ENCODE results near the gene OPRD1. TPM values are rescaled to one million over a fixed set of nuclear protein-coding genes. Genes with fewer than 3 reads are reported as not detected.
"Not testable (repeated sequence)": the region's sequence is repeated elsewhere in the genome, so short reads cannot be mapped to it uniquely, and the experiment has no call there.

OPRD1 gene
- polyA plus RNA-seq, 1 of the 3 experiments (the other 2 are of a cell fraction), result 0.07 TPM

- TF ChIP-seq, protein P1, sequence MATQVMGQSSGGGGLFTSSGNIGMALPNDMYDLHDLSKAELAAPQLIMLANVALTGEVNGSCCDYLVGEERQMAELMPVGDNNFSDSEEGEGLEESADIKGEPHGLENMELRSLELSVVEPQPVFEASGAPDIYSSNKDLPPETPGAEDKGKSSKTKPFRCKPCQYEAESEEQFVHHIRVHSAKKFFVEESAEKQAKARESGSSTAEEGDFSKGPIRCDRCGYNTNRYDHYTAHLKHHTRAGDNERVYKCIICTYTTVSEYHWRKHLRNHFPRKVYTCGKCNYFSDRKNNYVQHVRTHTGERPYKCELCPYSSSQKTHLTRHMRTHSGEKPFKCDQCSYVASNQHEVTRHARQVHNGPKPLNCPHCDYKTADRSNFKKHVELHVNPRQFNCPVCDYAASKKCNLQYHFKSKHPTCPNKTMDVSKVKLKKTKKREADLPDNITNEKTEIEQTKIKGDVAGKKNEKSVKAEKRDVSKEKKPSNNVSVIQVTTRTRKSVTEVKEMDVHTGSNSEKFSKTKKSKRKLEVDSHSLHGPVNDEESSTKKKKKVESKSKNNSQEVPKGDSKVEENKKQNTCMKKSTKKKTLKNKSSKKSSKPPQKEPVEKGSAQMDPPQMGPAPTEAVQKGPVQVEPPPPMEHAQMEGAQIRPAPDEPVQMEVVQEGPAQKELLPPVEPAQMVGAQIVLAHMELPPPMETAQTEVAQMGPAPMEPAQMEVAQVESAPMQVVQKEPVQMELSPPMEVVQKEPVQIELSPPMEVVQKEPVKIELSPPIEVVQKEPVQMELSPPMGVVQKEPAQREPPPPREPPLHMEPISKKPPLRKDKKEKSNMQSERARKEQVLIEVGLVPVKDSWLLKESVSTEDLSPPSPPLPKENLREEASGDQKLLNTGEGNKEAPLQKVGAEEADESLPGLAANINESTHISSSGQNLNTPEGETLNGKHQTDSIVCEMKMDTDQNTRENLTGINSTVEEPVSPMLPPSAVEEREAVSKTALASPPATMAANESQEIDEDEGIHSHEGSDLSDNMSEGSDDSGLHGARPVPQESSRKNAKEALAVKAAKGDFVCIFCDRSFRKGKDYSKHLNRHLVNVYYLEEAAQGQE (IDR thresholded peaks at IDR 0.05; ENCODE audit: low read depth, low read length), result no peak
- TF ChIP-seq MEF2A (IDR thresholded peaks at IDR 0.05; ENCODE audit: borderline replicate concordance, low read depth), result no peak
- no peak for TF ChIP-seq SMC3 (IDR thresholded peaks at IDR 0.05; ENCODE audit: low read depth, low read length)
- TF ChIP-seq NFIC (IDR thresholded peaks at IDR 0.05; ENCODE audit: borderline replicate concordance), result no peak
- TF ChIP-seq FOSL2 (IDR thresholded peaks at IDR 0.05; ENCODE audit: borderline replicate concordance, low read depth), result no peak
- no peak for TF ChIP-seq GABPA (IDR thresholded peaks at IDR 0.05; ENCODE audit: low read depth)
- no peak for TF ChIP-seq JUND (IDR thresholded peaks at IDR 0.05)
- no peak for TF ChIP-seq TCF12 (IDR thresholded peaks at IDR 0.05)
- TF ChIP-seq RFX5 (IDR thresholded peaks at IDR 0.05; ENCODE audit: low read length), result no peak
Observed at GRCh38 chr1:28853093-28853742, 41.2 kb downstream of the OPRD1 start (continued).

DNA sequence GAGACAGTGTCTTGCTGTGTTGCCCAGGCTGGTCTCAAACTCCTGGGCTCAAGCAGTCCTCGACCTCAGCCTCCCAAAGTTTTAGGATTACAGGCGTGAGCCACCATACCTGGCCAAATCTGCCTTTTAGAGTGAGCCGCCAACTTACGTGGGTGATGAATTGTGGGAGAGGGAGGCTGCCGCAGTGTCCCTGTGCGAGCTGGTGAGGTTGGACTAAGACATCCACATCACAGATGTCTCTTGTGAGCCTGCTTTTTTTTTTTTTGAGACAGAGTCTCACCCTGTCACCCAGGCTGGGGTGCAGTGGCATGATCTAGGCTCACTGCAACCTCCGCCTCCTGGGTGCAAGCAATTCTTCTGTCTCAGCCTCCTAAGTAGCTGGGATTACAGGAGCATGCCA lies 42.4 kb downstream of the OPRD1 start:
- H3K9me2 ChIP-seq; H3K4me2 ChIP-seq; H3K9ac ChIP-seq; POLR2A ChIA-PET; H4K20me1 ChIP-seq (ENCODE audit: insufficient read depth); DNase-seq; H3K27me3 ChIP-seq (ENCODE audit: insufficient read depth); H3K4me1 ChIP-seq (ENCODE audit: control insufficient read depth in 1 of 2, insufficient read depth in 2 of 2, low read depth in 1 of 2, low read length in 1 of 2); H3K36me3 ChIP-seq (replicated peaks in 1 of 2; ENCODE audit: control insufficient read depth in 1 of 2, insufficient read depth in 2 of 2, low read length in 1 of 2); H3K79me2 ChIP-seq (ENCODE audit: insufficient read depth); H2AFZ ChIP-seq (ENCODE audit: low read depth); H3F3A ChIP-seq (replicated peaks; ENCODE audit: insufficient read depth); H3K9me3 ChIP-seq; H3K4me3 ChIP-seq (ENCODE audit: low read depth in 2 of 2, low read length in 1 of 2); H3K27ac ChIP-seq (ENCODE audit: low read depth in 2 of 2, low read length in 1 of 2): not testable (repeated sequence)
- WGBS (ENCODE audit: low lambda C conversion rate), result 74% methylated on average over 7 of the region's 7 CpGs
- CTCF ChIA-PET, result interaction anchor here (0.6 to 1.7 kb wide), 4 partner anchors 9 to 60 kb away, joined by 3 to 6 read pairs (median 4); no protein-coding TSS in a partner anchor

DNA sequence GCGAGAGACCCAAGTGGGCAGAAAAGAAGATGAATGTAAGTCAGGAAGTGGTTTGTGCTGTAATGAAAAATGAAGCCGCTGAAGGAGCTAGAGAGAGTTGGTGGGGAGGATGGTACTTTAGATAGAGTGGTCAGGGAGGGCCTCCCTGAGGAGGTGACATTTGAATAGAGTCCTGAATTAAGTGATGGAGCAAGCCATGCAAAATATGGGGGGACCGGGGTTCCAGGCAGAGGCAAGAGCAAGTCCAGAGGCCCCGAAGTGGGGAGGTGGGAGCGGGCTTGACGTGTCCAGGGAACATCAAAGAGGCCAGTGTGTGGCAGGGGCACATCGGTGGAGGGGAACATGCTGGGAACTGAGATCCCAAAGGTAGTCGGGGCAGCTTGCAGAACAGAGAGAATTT lies 43.1 kb downstream of the OPRD1 start:
- Histone ChIP-seq H3K9me2 (no peaks in the 10 kb centered on the region), H3K9ac (no peak overlapping the region), H3K79me2 (ENCODE audit: insufficient read depth) (no peaks in the 10 kb centered on the region), H3F3A (replicated peaks; ENCODE audit: insufficient read depth) (no peaks in the 10 kb centered on the region), H3K4me1 (ENCODE audit: control insufficient read depth in 1 of 2, insufficient read depth in 2 of 2, low read depth in 1 of 2, low read length in 1 of 2) (no peaks in the 10 kb centered on the region; a peak in 1 of 4 replicates), H3K36me3 (replicated peaks in 1 of 2; ENCODE audit: control insufficient read depth in 1 of 2, insufficient read depth in 2 of 2, low read length in 1 of 2) (no peaks in the 10 kb centered on the region), H3K27me3 (ENCODE audit: insufficient read depth) (no peaks in the 10 kb centered on the region), H3K9me3 (no peaks in the 10 kb centered on the region), H2AFZ (ENCODE audit: low read depth) (no peak overlapping the region), H3K4me2 (no peak overlapping the region), H4K20me1 (ENCODE audit: insufficient read depth) (no peaks in the 10 kb centered on the region), H3K27ac (ENCODE audit: low read depth in 2 of 2, low read length in 1 of 2) (no peak overlapping the region), H3K4me3 (ENCODE audit: low read depth in 2 of 2, low read length in 1 of 2) (no peak overlapping the region)
- CTCF ChIA-PET, result interaction anchor here (0.8 to 1.7 kb wide), 2 partner anchors 9 to 22 kb away, joined by 3 to 6 read pairs; no protein-coding TSS in a partner anchor
- DNase-seq, result no peak
- WGBS (ENCODE audit: low lambda C conversion rate), result 84% methylated on average over 8 of the region's 8 CpGs
- POLR2A ChIA-PET, result interaction anchor here (0.9 kb wide), 1 partner anchor 8 kb away, joined by 3 read pairs; no protein-coding TSS in a partner anchor
- TF ChIP-seq GABPA (IDR thresholded peaks at IDR 0.05; ENCODE audit: low read depth) (no peak), TCF12 (IDR thresholded peaks at IDR 0.05) (no peak), IRF3 (IDR thresholded peaks at IDR 0.05; ENCODE audit: low read depth, low read length) (no peak), SMC3 (IDR thresholded peaks at IDR 0.05; ENCODE audit: low read depth, low read length) (no peak), USF2 (IDR thresholded peaks at IDR 0.05; ENCODE audit: borderline replicate concordance, low read depth, low read length) (no peak), MEF2A (IDR thresholded peaks at IDR 0.05; ENCODE audit: borderline replicate concordance, low read depth) (no peak), SIN3A (IDR thresholded peaks at IDR 0.05; ENCODE audit: borderline replicate concordance, low read depth, low read length) (no peak), EZH2phosphoT487 (IDR thresholded peaks at IDR 0.05; ENCODE audit: borderline replicate concordance, low read depth) (no peak), RCOR1 (IDR thresholded peaks at IDR 0.05; ENCODE audit: low read length) (no peak)
- TF ChIP-seq, protein P2, sequence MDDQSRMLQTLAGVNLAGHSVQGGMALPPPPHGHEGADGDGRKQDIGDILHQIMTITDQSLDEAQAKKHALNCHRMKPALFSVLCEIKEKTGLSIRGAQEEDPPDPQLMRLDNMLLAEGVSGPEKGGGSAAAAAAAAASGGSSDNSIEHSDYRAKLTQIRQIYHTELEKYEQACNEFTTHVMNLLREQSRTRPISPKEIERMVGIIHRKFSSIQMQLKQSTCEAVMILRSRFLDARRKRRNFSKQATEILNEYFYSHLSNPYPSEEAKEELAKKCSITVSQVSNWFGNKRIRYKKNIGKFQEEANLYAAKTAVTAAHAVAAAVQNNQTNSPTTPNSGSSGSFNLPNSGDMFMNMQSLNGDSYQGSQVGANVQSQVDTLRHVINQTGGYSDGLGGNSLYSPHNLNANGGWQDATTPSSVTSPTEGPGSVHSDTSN (IDR thresholded peaks at IDR 0.05), result no peak
- TF ChIP-seq, protein P3, sequence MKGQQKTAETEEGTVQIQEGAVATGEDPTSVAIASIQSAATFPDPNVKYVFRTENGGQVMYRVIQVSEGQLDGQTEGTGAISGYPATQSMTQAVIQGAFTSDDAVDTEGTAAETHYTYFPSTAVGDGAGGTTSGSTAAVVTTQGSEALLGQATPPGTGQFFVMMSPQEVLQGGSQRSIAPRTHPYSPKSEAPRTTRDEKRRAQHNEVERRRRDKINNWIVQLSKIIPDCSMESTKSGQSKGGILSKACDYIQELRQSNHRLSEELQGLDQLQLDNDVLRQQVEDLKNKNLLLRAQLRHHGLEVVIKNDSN (IDR thresholded peaks at IDR 0.05; ENCODE audit: borderline replicate concordance, low read depth), result no peak
